Measurements from ENCODE around the gene PUS10. TPM values are rescaled to one million over a fixed set of nuclear protein-coding genes. Genes with fewer than 3 reads are reported as not detected.

The PUS10 gene
- total and polyA plus RNA-seq, 2 of the 13 experiments (the other 11 are each of a cell fraction or from before 2014, with no cell fraction given) = 41.4 to 44.3 TPM

DNA sequence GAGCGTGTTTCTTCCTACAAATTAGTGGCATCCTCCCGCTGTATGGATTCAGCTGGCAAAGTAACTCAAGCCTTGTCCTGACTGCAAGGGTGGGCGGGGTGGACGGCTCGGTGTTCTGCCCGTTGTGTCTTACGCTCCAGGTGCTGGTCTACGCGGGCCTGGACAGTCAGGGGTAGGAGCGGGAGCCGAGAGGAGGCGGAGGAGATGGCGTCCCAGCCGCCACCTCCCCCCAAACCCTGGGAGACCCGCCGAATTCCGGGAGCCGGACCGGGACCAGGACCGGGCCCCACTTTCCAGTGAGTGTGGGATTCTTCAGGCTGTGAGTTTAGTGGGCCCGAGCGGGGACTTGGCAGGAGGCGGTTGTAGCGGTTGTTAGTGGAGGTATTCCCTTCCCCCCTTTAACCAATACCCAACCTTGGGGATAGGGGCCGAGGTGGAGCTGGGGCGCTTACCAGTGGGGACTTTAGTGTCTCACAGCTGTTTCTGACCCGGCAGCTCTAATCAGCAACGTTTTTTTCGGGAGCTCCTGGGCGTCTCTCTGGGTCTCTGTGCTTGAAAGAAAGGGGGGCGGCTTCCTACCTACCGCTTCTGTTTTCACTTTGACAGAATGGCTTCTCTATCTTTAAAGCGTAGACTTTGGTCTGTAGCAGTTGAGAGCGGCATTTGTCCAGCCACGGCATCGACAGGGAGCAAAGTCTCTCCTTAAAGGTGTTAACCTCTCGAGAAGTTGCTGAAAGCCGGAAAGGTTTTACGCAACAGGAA, at the start of gene PUS10, which contains the start of gene PEX13 (continued):
- TF ChIP-seq, protein P1, sequence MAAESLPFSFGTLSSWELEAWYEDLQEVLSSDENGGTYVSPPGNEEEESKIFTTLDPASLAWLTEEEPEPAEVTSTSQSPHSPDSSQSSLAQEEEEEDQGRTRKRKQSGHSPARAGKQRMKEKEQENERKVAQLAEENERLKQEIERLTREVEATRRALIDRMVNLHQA (CRISPR knock-in tag; IDR thresholded peaks at IDR 0.05) = no peak
- TF ChIP-seq TOE1 (CRISPR knock-in tag; IDR thresholded peaks at IDR 0.05) (peak; percentile 95), FOXO1 (CRISPR knock-in tag; IDR thresholded peaks at IDR 0.05) (peak; percentile 89; the same call in 1 of the 2 replicates), ETV5 (CRISPR knock-in tag; IDR thresholded peaks at IDR 0.05; ENCODE audit: borderline replicate concordance) (peak; percentile 100), RAD51 (IDR thresholded peaks at IDR 0.05; ENCODE audit: borderline replicate concordance) (no peak), HNF1A (IDR thresholded peaks at IDR 0.05; ENCODE audit: low read depth) (peak; percentile 50; the same call in 1 of the 2 replicates), HNF1A (CRISPR knock-in tag; IDR thresholded peaks at IDR 0.05; ENCODE audit: borderline replicate concordance) (peak; percentile 78; the same call in 1 of the 2 replicates), KAT7 (CRISPR knock-in tag; IDR thresholded peaks at IDR 0.05; ENCODE audit: borderline replicate concordance) (peak; percentile 82; the same call in 1 of the 2 replicates), TCF7 (IDR thresholded peaks at IDR 0.05; ENCODE audit: low read depth) (peak; percentile 82), ZEB1 (IDR thresholded peaks at IDR 0.05; ENCODE audit: insufficient replicate concordance, low read depth) (no peak), HIVEP1 (CRISPR knock-in tag; IDR thresholded peaks at IDR 0.05) (peak; percentile 27; the same call in 1 of the 2 replicates), ZNF260 (CRISPR knock-in tag; IDR thresholded peaks at IDR 0.05; ENCODE audit: borderline replicate concordance, low read depth) (no peak), ZNF549 (CRISPR knock-in tag; IDR thresholded peaks at IDR 0.05) (no peak), ZNF136 (CRISPR knock-in tag; IDR thresholded peaks at IDR 0.05; ENCODE audit: low read depth) (no peak), KDM5A (IDR thresholded peaks at IDR 0.05; ENCODE audit: borderline replicate concordance, low read length) (peak; percentile 4; the same call in 1 of the 2 replicates), ZBTB46 (CRISPR knock-in tag; IDR thresholded peaks at IDR 0.05; ENCODE audit: borderline replicate concordance) (no peak; the same call in 1 of the 2 replicates), JARID2 (CRISPR knock-in tag; IDR thresholded peaks at IDR 0.05; ENCODE audit: insufficient replicate concordance) (peak; percentile 3), NAIF1 (CRISPR knock-in tag; IDR thresholded peaks at IDR 0.05; ENCODE audit: borderline replicate concordance) (peak; percentile 85; the same call in 1 of the 2 replicates), ZNF432 (CRISPR knock-in tag; IDR thresholded peaks at IDR 0.05; ENCODE audit: borderline replicate concordance) (no peak), DNMT1 (CRISPR knock-in tag; IDR thresholded peaks at IDR 0.05) (no peak; the same call in 1 of the 2 replicates)
- TF ChIP-seq, protein P2, sequence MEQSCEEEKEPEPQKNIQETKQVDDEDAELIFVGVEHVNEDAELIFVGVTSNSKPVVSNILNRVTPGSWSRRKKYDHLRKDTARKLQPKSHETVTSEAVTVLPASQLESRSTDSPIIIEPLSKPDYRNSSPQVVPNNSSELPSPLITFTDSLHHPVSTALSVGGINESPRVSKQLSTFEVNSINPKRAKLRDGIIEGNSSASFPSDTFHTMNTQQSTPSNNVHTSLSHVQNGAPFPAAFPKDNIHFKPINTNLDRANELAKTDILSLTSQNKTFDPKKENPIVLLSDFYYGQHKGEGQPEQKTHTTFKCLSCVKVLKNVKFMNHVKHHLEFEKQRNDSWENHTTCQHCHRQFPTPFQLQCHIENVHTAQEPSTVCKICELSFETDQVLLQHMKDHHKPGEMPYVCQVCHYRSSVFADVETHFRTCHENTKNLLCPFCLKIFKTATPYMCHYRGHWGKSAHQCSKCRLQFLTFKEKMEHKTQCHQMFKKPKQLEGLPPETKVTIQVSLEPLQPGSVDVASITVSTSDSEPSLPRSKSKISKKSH (CRISPR knock-in tag; IDR thresholded peaks at IDR 0.05; ENCODE audit: borderline replicate concordance) = peak; percentile 90

Measured in HepG2 (cell line).